HL-60 (cell line): Measurements from ENCODE around the gene PICALM.

Experiments
- DNase-seq, 2 experiments: peaks; one replicate each; pipeline ENCODE4 v3.0.0-alpha.2; 2010 to 2020; ENCODE audit warnings: low read depth in 1 of 2, low spot score in 1 of 2
- H3K27ac ChIP-seq: fragments of 250-450 bp; sonication (Bioruptor Pico); replicated peaks from 2 replicates; pipeline ENCODE4 v1.5.1; 2020; ENCODE audit warnings: mild to moderate bottlenecking, moderate library complexity
- H3K27me3 ChIP-seq: fragments of 250-450 bp; sonication (Bioruptor Pico); 2 replicates; pipeline ENCODE4 v1.5.1; 2021; ENCODE audit warnings: mild to moderate bottlenecking, moderate library complexity; ENCODE audit not compliant: insufficient read depth, poor library complexity, severe bottlenecking
- H3K4me3 ChIP-seq: replicated peaks from 2 replicates; pipeline ENCODE4 v1.5.1; 2011; ENCODE audit warnings: mild to moderate bottlenecking, control low read depth, low read length; ENCODE audit not compliant: insufficient read depth
- CTCF ChIP-seq: IDR thresholded peaks from one replicate; pipeline ENCODE4 v1.5.1; 2011; ENCODE audit warnings: low read length, control low read depth, inconsistent platforms; ENCODE audit not compliant: insufficient read depth
- GABPA ChIP-seq: IDR thresholded peaks from 2 replicates; pipeline ENCODE4 v1.6.1; 2012; ENCODE audit warnings: low read depth
- POLR2AphosphoS5 ChIP-seq: IDR thresholded peaks from 2 replicates; pipeline ENCODE4 v1.6.1; 2012; ENCODE audit warnings: low read depth
- SPI1 ChIP-seq: IDR thresholded peaks from 2 replicates; pipeline ENCODE4 v1.6.1; 2012; ENCODE audit warnings: low read depth, mild to moderate bottlenecking, borderline replicate concordance
- TF ChIP-seq, protein P1 (sequence below): IDR thresholded peaks from 2 replicates; pipeline ENCODE4 v1.6.1; 2012; ENCODE audit warnings: low read depth; ENCODE audit not compliant: insufficient replicate concordance

PICALM gene

DNA sequence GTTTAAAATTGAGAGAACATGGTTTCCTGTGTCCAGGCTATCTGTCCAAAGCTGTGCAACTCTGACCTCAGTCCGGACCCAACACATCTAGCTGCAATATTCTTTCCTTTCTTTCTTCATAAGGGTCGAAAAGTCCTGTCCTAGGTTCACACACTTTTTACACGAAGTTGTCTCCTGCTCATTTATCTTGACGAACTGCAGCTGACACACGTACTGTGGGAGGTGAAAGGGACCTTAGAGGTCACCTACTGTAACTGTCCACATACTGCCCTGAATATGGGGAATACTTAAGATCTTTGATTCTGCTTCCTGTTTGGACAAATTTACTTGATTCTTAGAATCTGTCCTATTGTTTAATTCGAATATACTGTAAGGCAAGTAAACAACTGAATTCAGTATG, 107.8 kb downstream of the PICALM start:
- H3K4me3 ChIP-seq = no peak overlapping the region
- H3K27ac ChIP-seq = no peak overlapping the region
- DNase-seq = no peak
- no peak for TF ChIP-seq GABPA
- TF ChIP-seq POLR2AphosphoS5 = no peak
- TF ChIP-seq CTCF = no peak
- TF ChIP-seq SPI1 = no peak
- TF ChIP-seq, protein P1, sequence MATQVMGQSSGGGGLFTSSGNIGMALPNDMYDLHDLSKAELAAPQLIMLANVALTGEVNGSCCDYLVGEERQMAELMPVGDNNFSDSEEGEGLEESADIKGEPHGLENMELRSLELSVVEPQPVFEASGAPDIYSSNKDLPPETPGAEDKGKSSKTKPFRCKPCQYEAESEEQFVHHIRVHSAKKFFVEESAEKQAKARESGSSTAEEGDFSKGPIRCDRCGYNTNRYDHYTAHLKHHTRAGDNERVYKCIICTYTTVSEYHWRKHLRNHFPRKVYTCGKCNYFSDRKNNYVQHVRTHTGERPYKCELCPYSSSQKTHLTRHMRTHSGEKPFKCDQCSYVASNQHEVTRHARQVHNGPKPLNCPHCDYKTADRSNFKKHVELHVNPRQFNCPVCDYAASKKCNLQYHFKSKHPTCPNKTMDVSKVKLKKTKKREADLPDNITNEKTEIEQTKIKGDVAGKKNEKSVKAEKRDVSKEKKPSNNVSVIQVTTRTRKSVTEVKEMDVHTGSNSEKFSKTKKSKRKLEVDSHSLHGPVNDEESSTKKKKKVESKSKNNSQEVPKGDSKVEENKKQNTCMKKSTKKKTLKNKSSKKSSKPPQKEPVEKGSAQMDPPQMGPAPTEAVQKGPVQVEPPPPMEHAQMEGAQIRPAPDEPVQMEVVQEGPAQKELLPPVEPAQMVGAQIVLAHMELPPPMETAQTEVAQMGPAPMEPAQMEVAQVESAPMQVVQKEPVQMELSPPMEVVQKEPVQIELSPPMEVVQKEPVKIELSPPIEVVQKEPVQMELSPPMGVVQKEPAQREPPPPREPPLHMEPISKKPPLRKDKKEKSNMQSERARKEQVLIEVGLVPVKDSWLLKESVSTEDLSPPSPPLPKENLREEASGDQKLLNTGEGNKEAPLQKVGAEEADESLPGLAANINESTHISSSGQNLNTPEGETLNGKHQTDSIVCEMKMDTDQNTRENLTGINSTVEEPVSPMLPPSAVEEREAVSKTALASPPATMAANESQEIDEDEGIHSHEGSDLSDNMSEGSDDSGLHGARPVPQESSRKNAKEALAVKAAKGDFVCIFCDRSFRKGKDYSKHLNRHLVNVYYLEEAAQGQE = no peak
- H3K27me3 ChIP-seq = no peaks in the 10 kb centered on the region

- H3K27ac ChIP-seq = no peak overlapping the region
- H3K27me3 ChIP-seq = no peaks in the 10 kb centered on the region
- H3K4me3 ChIP-seq = no peak overlapping the region
- DNase-seq = no peak
- TF ChIP-seq POLR2AphosphoS5 (no peak), SPI1 (no peak), GABPA (no peak), CTCF (no peak)
- TF ChIP-seq, protein P1 = no peak
These were observed 108.2 kb downstream of the PICALM start for GRCh38 chr11:85960678-85961077.

DNA sequence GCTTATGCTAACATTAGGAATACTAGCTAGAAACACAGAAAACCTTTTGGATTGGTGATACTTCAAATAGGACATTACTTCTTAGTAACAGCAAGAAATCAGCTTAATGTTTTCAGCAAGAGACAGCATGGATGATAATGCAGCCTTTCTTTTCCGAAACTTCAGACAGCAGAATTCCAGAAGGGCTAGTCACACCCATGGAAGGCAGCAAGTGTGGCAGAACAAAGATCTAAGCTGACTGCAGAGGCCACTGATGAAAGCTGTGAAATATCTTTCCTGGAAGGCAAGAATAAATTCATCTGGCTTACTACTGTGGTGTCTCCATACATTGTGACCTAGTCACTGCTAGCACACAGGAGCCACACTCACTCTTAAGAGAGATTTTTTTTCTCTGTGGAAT, 113.4 kb downstream of the PICALM start:
- TF ChIP-seq CTCF = no peak
- TF ChIP-seq SPI1 = no peak
- TF ChIP-seq GABPA = no peak
- TF ChIP-seq POLR2AphosphoS5 = no peak
- TF ChIP-seq, protein P1 = no peak
- no peak for DNase-seq
- no peaks in the 10 kb centered on the region for H3K27me3 ChIP-seq
- no peak overlapping the region for H3K4me3 ChIP-seq
- H3K27ac ChIP-seq = no peak overlapping the region
